Breast epithelium (tissue), 4 donors: ENCODE measurements around the gene ANKRD65. TPM values are rescaled to one million over a fixed set of nuclear protein-coding genes. Genes with fewer than 3 reads are reported as not detected.
A peak's percentile ranks its signal among the peaks of the same experiment; 100 is the strongest.

Source experiments
- DNase-seq, 2 donors: peaks; one replicate each; pipeline ENCODE4 v3.0.0-alpha.2; 2019; ENCODE audit warnings: low spot score in 2 of 2
- H3K27ac ChIP-seq, 2 donors: fragments of 200-600 bp; sonication (generic) in 1 of 2; one replicate each; pipeline ENCODE4 v1.5.1; 2016 to 2019; ENCODE audit warnings: mild to moderate bottlenecking in 1 of 2
- H3K27me3 ChIP-seq, 2 donors: fragments of 200-600 bp; sonication (generic) in 1 of 2; one replicate each; pipeline versions ENCODE4 v1.5.1 to v1.6.0; 2017 to 2019; ENCODE audit warnings: control low read depth in 1 of 2, mild to moderate bottlenecking in 1 of 2
- H3K36me3 ChIP-seq: fragments of 200-600 bp; one replicate; pipeline ENCODE4 v1.5.1; 2019
- H3K4me1 ChIP-seq, 2 donors: fragments of 200-600 bp; sonication (generic); one replicate each; pipeline ENCODE4 v1.5.1; 2016 to 2019; ENCODE audit warnings: control low read depth in 1 of 2
- H3K4me3 ChIP-seq, 3 donors: fragments of 200-600 bp; sonication (generic); 1 replicate in 2 of 3; 2 replicates in 1 of 3; pipeline ENCODE4 v1.5.1; 2016 to 2019; ENCODE audit warnings: mild to moderate bottlenecking in 3 of 3, moderate library complexity in 2 of 3
- H3K9me3 ChIP-seq, 2 donors: fragments of 200-600 bp; sonication (generic) in 1 of 2; one replicate each; pipeline ENCODE4 v1.5.1; 2016 to 2019; ENCODE audit warnings: control low read depth in 1 of 2
- POLR2A ChIP-seq: fragments of 450-650 bp; IDR thresholded peaks from one replicate; pipeline ENCODE4 v1.6.1; 2016; ENCODE audit warnings: antibody characterized with exemption, mild to moderate bottlenecking, moderate library complexity
- POLR2AphosphoS5 ChIP-seq, 3 donors: sonication (generic); formaldehyde crosslinking; IDR thresholded peaks; one replicate each; pipeline ENCODE4 v1.6.1; 2017; ENCODE audit warnings: antibody characterized with exemption in 3 of 3
- intact Hi-C: fragments of 100-400 bp; cut with DNase I; formaldehyde crosslinking; loops from one replicate; pipeline ENCODE4 v1.15.1; 2023; ENCODE audit warnings: low total_unique reads
- total RNA-seq, 3 donors: library from RNA; depleted of rRNA; stranded (reverse); fragments of >200 nt; gene quantifications; one replicate each; pipeline ENCODE4 v1.1.0, GENCODE V29; 2016
- TF ChIP-seq, protein P1 (sequence below), 3 donors: fragments of 450-650 bp; IDR thresholded peaks; one replicate each; pipeline ENCODE4 v1.5.1; 2016 to 2017; ENCODE audit warnings: antibody characterized with exemption in 3 of 3, mild to moderate bottlenecking in 3 of 3, moderate library complexity in 3 of 3

The ANKRD65 gene
- total RNA-seq, 3 donors from 2014 or later, result 10.2 to 16.0 (median 12.2) TPM

DNA sequence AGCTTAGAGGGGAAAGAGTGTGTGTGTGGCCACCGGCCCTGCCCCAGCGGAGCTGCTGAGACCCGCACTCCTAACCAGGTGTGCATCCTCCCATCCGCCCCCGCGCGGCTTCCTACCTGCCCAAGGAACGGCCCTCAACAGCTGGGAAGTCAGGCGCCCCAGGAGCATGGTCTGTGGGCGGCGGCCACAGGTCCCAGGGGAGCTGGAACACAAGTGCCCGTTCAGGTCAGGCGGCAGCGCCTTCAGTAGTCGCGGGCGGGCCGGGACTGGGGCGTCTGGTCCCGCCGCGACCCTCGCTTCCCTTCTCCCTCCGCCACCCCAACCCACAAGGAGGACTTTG lies 46.5 kb downstream of the ANKRD65 start:
- no peaks in the 10 kb centered on the region for H3K36me3 ChIP-seq
- no peaks in the 10 kb centered on the region for H3K27me3 ChIP-seq
- intact Hi-C loops, result no loop called here
- TF ChIP-seq POLR2A (no peak), POLR2AphosphoS5 (IDR thresholded peaks at IDR 0.05) (no peak)
- TF ChIP-seq, protein P1, sequence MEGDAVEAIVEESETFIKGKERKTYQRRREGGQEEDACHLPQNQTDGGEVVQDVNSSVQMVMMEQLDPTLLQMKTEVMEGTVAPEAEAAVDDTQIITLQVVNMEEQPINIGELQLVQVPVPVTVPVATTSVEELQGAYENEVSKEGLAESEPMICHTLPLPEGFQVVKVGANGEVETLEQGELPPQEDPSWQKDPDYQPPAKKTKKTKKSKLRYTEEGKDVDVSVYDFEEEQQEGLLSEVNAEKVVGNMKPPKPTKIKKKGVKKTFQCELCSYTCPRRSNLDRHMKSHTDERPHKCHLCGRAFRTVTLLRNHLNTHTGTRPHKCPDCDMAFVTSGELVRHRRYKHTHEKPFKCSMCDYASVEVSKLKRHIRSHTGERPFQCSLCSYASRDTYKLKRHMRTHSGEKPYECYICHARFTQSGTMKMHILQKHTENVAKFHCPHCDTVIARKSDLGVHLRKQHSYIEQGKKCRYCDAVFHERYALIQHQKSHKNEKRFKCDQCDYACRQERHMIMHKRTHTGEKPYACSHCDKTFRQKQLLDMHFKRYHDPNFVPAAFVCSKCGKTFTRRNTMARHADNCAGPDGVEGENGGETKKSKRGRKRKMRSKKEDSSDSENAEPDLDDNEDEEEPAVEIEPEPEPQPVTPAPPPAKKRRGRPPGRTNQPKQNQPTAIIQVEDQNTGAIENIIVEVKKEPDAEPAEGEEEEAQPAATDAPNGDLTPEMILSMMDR (IDR thresholded peaks at IDR 0.05), result no peak
- no peaks in the 10 kb centered on the region for H3K9me3 ChIP-seq
- H3K4me3 ChIP-seq, result peak overlapping the region; percentile 98 to 99 (median 99)
- peak overlapping the region; percentile 95 to 98 for H3K27ac ChIP-seq
- H3K4me1 ChIP-seq, result peaks cover 13 to 15% of the 10 kb centered on the region in 2 donors
- no peak for DNase-seq

DNA sequence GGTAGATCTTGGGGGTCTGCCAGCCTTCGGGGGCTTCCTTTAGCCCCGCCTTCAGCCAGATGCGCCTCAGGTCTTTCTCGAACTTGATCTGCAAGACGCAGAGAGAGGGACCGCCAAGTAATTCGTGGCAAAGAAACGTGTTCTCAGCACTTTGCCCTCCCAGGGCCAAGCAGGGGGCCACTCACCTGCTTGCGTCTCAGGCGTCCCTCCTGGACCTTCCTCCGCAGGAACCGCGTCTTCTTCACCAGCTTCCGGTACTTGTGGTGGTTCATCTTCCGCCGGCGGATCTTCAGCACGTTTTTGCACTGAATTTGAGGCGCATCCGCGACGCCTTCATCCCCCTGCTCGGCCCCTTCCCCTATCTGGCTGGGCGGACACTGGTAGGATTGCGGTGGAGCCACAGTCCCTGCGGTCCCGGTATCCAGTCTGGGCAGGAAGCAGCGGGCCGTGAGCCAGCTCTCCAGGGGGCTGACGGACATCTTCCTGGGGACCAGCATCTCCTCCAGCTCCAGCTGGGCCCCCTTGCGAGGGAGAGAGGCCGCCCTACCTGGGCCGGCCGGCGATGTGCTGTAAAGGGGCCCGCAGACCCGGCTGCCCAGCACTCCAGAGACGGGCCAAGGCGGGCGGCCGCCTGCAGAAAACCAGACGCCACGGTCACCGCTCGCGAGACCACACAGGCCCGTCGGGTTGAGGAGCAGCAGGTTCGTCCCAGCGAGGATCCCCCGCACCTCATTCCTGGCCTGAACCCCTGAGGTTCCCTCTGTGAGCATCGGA lies 47.1 kb downstream of the ANKRD65 start:
- H3K27ac ChIP-seq, result peak overlapping the region; percentile 95 to 98
- H3K9me3 ChIP-seq, result no peaks in the 10 kb centered on the region
- H3K27me3 ChIP-seq, result no peaks in the 10 kb centered on the region
- no peaks in the 10 kb centered on the region for H3K36me3 ChIP-seq
- peaks cover 13 to 15% of the 10 kb centered on the region in 2 donors for H3K4me1 ChIP-seq
- intact Hi-C loops, result no loop called here
- peak overlapping the region; percentile 98 to 99 (median 99) for H3K4me3 ChIP-seq
- no peak for DNase-seq
- TF ChIP-seq POLR2A (no peak), POLR2AphosphoS5 (IDR thresholded peaks at IDR 0.05) (no peak)
- TF ChIP-seq, protein P1 (IDR thresholded peaks at IDR 0.05), result no peak

- no peak overlapping the region for H3K4me3 ChIP-seq
- TF ChIP-seq POLR2AphosphoS5 (IDR thresholded peaks at IDR 0.05), result no peak
- TF ChIP-seq, protein P1 (IDR thresholded peaks at IDR 0.05), result no peak
- no peak for TF ChIP-seq POLR2A
These were observed 47.8 kb downstream of the ANKRD65 start for GRCh38 chr1:1373051-1373814.

DNA sequence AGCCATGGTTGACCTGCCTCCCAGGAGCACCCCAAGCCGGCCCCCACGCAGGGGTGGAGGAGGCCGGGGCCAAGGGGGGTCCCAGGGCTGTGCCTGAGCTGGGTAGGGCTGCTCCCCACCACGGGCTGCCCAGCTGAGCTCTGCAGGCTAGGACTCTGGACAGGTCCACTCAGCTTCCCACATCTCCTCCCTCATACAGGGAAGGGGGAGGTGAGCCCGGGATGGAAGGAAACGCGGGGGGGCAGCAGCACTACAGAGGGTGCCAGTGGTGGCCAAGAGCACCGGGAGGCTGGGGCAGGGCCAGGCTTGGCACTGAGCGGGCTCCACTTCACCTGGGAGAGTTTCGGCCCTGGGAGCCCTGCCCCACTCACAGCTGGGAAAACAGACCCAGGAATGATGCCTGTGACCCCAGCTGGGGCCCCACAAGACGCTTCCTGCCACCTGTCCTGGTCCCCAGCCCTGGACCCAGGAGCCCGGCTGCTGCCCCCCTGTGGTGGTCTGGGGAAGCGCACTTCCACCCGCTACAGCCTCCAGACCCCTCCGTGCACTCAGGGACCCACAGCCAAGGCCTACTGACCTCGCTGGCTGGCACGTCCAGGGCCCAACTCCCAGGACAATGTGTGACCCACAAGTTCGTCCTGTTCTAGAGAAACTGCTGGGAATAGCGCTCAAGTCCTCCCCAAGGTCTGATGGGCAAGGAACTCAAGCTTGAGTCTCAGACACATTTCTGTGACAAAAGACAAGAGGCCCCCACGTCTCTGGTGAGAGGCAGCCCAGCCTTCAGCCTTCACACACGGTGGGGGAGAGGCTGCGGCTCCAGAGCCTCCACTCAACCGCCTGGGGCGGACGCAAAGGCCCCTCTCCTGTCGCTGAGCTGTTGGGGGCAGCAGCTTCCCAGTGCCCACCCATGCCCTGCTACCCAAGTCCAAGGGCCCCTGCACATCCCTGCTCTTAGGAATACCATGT lies 49.0 kb downstream of the ANKRD65 start:
- TF ChIP-seq, protein P1 (IDR thresholded peaks at IDR 0.05), result peak; percentile 68 to 89 (median 86)
- no peak for TF ChIP-seq POLR2A
- TF ChIP-seq POLR2AphosphoS5 (IDR thresholded peaks at IDR 0.05), result no peak
- intact Hi-C loops, result no loop called here
- no peaks in the 10 kb centered on the region for H3K36me3 ChIP-seq
- peak overlapping the region in 2 of 3 donors; percentile 1 to 41 for H3K4me3 ChIP-seq
- DNase-seq, result peak in 1 of 2 donors; percentile 81
- peaks cover 13 to 15% of the 10 kb centered on the region in 2 donors for H3K4me1 ChIP-seq
- no peaks in the 10 kb centered on the region for H3K27me3 ChIP-seq
- H3K9me3 ChIP-seq, result no peaks in the 10 kb centered on the region
- peak overlapping the region in 1 of 2 donors; percentile 40 for H3K27ac ChIP-seq

More at GRCh38 chr1:1373051-1373814, 47.8 kb downstream of the ANKRD65 start:
- no peaks in the 10 kb centered on the region for H3K9me3 ChIP-seq
- intact Hi-C loops, result no loop called here
- no peaks in the 10 kb centered on the region for H3K27me3 ChIP-seq
- H3K27ac ChIP-seq, result no peak overlapping the region
- H3K36me3 ChIP-seq, result no peaks in the 10 kb centered on the region
- H3K4me1 ChIP-seq, result peaks cover 13 to 15% of the 10 kb centered on the region in 2 donors
- DNase-seq, result no peak
